Skeletal muscle tissue (tissue), 1 donor: Measurements from ENCODE around the gene NAA35. TPM values are rescaled to one million over a fixed set of nuclear protein-coding genes. Genes with fewer than 3 reads are reported as not detected.

Experiments
- total RNA-seq: library from RNA; depleted of rRNA; stranded (reverse); fragments of >200 nt; gene quantifications from one replicate; pipeline ENCODE4 v1.2.3, GENCODE V29; 2014

NAA35 gene
- total RNA-seq, 1 donor from 2014 or later, result 20.9 TPM

Other genes with a start within 250 kb of the NAA35 start
- 37.6 TPM for gene AGTPBP1, start 199.2 kb upstream of the NAA35 start, total RNA-seq
- 22.4 TPM for gene GOLM1, start 158.4 kb downstream of the NAA35 start, total RNA-seq